Tibial artery (tissue), 4 donors: ENCODE results near the gene C17orf50.

Source experiments
- DNase-seq, 2 donors: peaks; one replicate each; pipeline ENCODE4 v3.0.0-alpha.2; 2019
- H3K27ac ChIP-seq, 2 donors: fragments of 200-600 bp; sonication (generic) in 1 of 2; 1 replicate in 1 of 2; 2 replicates in 1 of 2; pipeline ENCODE4 v1.5.1; 2018 to 2019; ENCODE audit warnings: mild to moderate bottlenecking in 1 of 2
- H3K27me3 ChIP-seq, 2 donors: fragments of 200-600 bp; sonication (generic) in 1 of 2; one replicate each; pipeline versions ENCODE4 v1.5.1 to v1.6.0; 2016 to 2019
- H3K36me3 ChIP-seq, 3 donors: fragments of 200-600 bp; sonication (generic) in 2 of 3; one replicate each; pipeline ENCODE4 v1.5.1; 2016 to 2019; ENCODE audit warnings: mild to moderate bottlenecking in 2 of 3
- H3K4me1 ChIP-seq, 4 donors: fragments of 200-600 bp; sonication (generic) in 2 of 4; 1 replicate in 3 of 4; 2 replicates in 1 of 4; pipeline ENCODE4 v1.5.1; 2016 to 2019
- H3K4me3 ChIP-seq, 2 donors: fragments of 200-600 bp; sonication (generic) in 1 of 2; 1 replicate in 1 of 2; 2 replicates in 1 of 2; pipeline ENCODE4 v1.5.1; 2018 to 2019; ENCODE audit warnings: mild to moderate bottlenecking in 2 of 2
- H3K9me3 ChIP-seq, 3 donors: fragments of 200-600 bp; sonication (generic) in 1 of 3; one replicate each; pipeline ENCODE4 v1.5.1; 2016 to 2019
- intact Hi-C: fragments of 100-400 bp; cut with DNase I; formaldehyde crosslinking; loops from one replicate; pipeline ENCODE4 v1.15.0; 2023; ENCODE audit warnings: low total_unique reads
- TF ChIP-seq, protein P1 (sequence below), 2 experiments: fragments of 200-600 bp in 1 of 2; fragments of 450-650 bp in 1 of 2; IDR thresholded peaks; one replicate each; pipeline ENCODE4 v1.5.1; 2017 to 2019; ENCODE audit warnings: antibody characterized with exemption in 2 of 2, mild to moderate bottlenecking in 1 of 2, moderate library complexity in 1 of 2

The C17orf50 gene

DNA sequence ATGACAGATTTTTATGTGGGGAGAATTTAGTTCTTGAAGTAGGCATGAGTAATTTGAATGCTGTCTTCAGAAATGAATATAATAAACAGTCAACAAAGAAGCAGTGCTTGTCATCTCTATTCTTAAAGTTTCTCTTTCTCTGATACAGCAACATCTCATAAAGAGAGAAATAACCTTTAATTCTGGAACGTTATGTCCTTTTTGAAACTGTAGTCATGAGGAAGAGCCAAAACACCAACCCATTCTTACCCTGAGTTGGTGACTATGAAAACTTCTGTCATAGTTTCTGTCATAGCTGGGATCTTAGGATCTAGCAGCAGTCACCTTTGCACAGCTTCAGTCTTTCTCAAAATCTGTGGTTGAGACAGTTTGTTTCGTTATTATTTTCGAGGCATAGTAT, 44.5 kb upstream of the C17orf50 start:
- TF ChIP-seq, protein P1, sequence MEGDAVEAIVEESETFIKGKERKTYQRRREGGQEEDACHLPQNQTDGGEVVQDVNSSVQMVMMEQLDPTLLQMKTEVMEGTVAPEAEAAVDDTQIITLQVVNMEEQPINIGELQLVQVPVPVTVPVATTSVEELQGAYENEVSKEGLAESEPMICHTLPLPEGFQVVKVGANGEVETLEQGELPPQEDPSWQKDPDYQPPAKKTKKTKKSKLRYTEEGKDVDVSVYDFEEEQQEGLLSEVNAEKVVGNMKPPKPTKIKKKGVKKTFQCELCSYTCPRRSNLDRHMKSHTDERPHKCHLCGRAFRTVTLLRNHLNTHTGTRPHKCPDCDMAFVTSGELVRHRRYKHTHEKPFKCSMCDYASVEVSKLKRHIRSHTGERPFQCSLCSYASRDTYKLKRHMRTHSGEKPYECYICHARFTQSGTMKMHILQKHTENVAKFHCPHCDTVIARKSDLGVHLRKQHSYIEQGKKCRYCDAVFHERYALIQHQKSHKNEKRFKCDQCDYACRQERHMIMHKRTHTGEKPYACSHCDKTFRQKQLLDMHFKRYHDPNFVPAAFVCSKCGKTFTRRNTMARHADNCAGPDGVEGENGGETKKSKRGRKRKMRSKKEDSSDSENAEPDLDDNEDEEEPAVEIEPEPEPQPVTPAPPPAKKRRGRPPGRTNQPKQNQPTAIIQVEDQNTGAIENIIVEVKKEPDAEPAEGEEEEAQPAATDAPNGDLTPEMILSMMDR (IDR thresholded peaks at IDR 0.05) = no peak
- H3K4me1 ChIP-seq = peaks cover 0 to 72% (median 43%) of the 10 kb centered on the region in 4 donors
- peak overlapping the region; percentile 44 to 74 for H3K27ac ChIP-seq
- H3K9me3 ChIP-seq = no peaks in the 10 kb centered on the region
- no peak for DNase-seq
- peaks cover 8 to 19% (median 11%) of the 10 kb centered on the region in 3 donors for H3K36me3 ChIP-seq
- intact Hi-C loops = no loop called here
- no peaks in the 10 kb centered on the region for H3K27me3 ChIP-seq
- no peak overlapping the region for H3K4me3 ChIP-seq

DNA sequence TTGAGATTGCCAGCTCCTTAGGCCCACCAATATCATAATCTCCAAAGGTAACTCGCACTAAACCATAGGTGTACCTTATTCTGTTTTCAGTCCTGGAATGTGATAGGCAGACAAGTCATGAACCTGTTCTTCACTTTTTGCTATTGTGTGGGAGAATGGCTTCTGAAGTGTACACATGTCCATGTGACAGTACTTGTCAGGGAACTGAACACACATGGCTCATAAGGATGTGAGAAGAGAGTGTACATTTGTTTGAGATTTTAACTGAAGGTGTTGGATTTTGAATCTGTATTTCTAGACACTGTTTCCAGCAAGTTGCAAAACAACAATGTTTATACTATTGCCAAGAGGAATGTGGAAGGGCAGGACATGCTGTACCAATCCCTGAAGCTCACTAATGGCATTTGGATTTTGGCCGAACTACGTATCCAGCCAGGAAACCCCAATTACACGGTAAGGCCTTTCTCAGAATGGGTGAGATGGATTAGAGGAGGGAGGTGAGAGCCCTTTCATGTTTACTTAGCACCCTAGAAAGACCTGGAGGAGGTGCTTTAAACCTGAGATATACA, 43.7 kb upstream of the C17orf50 start:
- Histone ChIP-seq H3K4me1 (peaks cover 0 to 71% (median 43%) of the 10 kb centered on the region in 4 donors), H3K27me3 (no peaks in the 10 kb centered on the region), H3K9me3 (no peaks in the 10 kb centered on the region), H3K27ac (peak overlapping the region; percentile 44 to 74), H3K4me3 (no peak overlapping the region), H3K36me3 (peaks cover 9 to 20% (median 11%) of the 10 kb centered on the region in 3 donors)
- TF ChIP-seq, protein P1 (IDR thresholded peaks at IDR 0.05) = peak in 1 of 2 experiments; percentile 4
- intact Hi-C loops = no loop called here
- DNase-seq = peak in 1 of 2 donors; percentile 38

- TF ChIP-seq, protein P1 (IDR thresholded peaks at IDR 0.05) = no peak
- peak overlapping the region; percentile 44 to 74 for H3K27ac ChIP-seq
- H3K36me3 ChIP-seq = peaks cover 10 to 19% (median 11%) of the 10 kb centered on the region in 3 donors
- no peaks in the 10 kb centered on the region for H3K9me3 ChIP-seq
- intact Hi-C loops = no loop called here
- peaks cover 0 to 66% (median 42%) of the 10 kb centered on the region in 4 donors for H3K4me1 ChIP-seq
- H3K27me3 ChIP-seq = no peaks in the 10 kb centered on the region
- no peak for DNase-seq
- H3K4me3 ChIP-seq = no peak overlapping the region
Measured at GRCh38 chr17:35717475-35717874, 43.2 kb upstream of the C17orf50 start.

GRCh38 chr17:35723735-35724134, 37.0 kb upstream of the C17orf50 start:
- intact Hi-C loops = no loop called here
- Histone ChIP-seq H3K4me1 (peaks cover 0 to 26% (median 12%) of the 10 kb centered on the region in 4 donors), H3K36me3 (peaks cover 40 to 58% (median 55%) of the 10 kb centered on the region in 3 donors), H3K9me3 (no peaks in the 10 kb centered on the region), H3K27ac (no peak overlapping the region), H3K27me3 (no peaks in the 10 kb centered on the region), H3K4me3 (no peak overlapping the region)
- DNase-seq = no peak
- TF ChIP-seq, protein P1 (IDR thresholded peaks at IDR 0.05) = no peak

DNA sequence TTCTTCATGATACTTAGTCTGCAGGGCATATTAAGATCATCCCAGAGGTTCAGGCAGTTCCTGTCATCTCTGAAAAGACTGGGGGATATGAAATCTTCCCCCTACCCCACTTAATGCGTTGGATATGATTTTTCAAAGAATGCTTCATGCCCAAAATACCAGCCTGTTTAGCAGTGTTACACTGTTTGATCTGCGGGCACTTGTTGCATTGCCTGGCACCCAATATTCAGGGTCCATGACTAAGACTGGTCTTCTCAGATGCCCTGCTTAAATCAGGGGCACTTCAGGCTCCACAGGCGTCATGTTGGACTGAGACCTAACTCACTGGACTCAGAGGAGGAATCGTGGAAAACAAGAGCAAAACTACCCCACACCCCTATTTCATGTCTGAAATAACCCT, 35.6 kb upstream of the C17orf50 start:
- Histone ChIP-seq H3K9me3 (no peaks in the 10 kb centered on the region), H3K4me3 (no peak overlapping the region), H3K36me3 (peaks cover 40 to 55% (median 53%) of the 10 kb centered on the region in 3 donors), H3K27me3 (no peaks in the 10 kb centered on the region), H3K4me1 (peaks cover 0 to 23% (median 12%) of the 10 kb centered on the region in 4 donors), H3K27ac (no peak overlapping the region)
- no peak for DNase-seq
- TF ChIP-seq, protein P1 (IDR thresholded peaks at IDR 0.05) = no peak
- intact Hi-C loops = no loop called here
